Prostate gland (tissue), 2 donors: ENCODE data around the gene OR10X1. TPM values are rescaled to one million over a fixed set of nuclear protein-coding genes. Genes with fewer than 3 reads are reported as not detected.

Experiments used
- DNase-seq: peaks from one replicate; pipeline ENCODE4 v3.0.0-alpha.2; 2019; ENCODE audit warnings: low spot score
- H3K27ac ChIP-seq, 2 donors: fragments of 200-600 bp; sonication (generic); 2 replicates each; pipeline ENCODE4 v1.5.1; 2017 to 2019
- H3K27me3 ChIP-seq: fragments of 200-600 bp; sonication (generic); replicated peaks from 2 replicates; pipeline ENCODE4 v1.5.1; 2019; ENCODE audit not compliant: insufficient read depth
- H3K36me3 ChIP-seq, 2 donors: fragments of 200-600 bp; sonication (generic); 1 replicate in 1 of 2; 2 replicates in 1 of 2; pipeline versions ENCODE4 v1.5.1 to v1.8.1; 2017 to 2019
- H3K4me1 ChIP-seq: fragments of 200-600 bp; sonication (generic); replicated peaks from 2 replicates; pipeline ENCODE4 v1.5.1; 2019
- H3K4me3 ChIP-seq, 2 donors: fragments of 200-600 bp; sonication (generic); 2 replicates each; pipeline ENCODE4 v1.5.1; 2017 to 2019
- H3K9me3 ChIP-seq: fragments of 200-600 bp; sonication (generic); 2 replicates; pipeline ENCODE4 v1.5.1; 2017
- CTCF ChIP-seq, 4 experiments: fragments of 200-600 bp in 2 of 4; fragments of 450-650 bp in 2 of 4; sonication (generic) in 2 of 4; IDR thresholded peaks; 1 replicate in 3 of 4; 2 replicates in 1 of 4; pipeline ENCODE4 v1.5.1; 2016 to 2019; ENCODE audit warnings: antibody characterized with exemption in 4 of 4, mild to moderate bottlenecking in 2 of 4, moderate library complexity in 2 of 4
- POLR2A ChIP-seq: fragments of 450-650 bp; IDR thresholded peaks from one replicate; pipeline ENCODE4 v1.6.1; 2016; ENCODE audit warnings: antibody characterized with exemption, mild to moderate bottlenecking
- POLR2AphosphoS5 ChIP-seq: sonication (generic); formaldehyde crosslinking; IDR thresholded peaks from one replicate; pipeline ENCODE4 v1.6.1; 2017; ENCODE audit warnings: antibody characterized with exemption
- WGBS: methylation state at CpG from one replicate; pipeline ENCODE4 v1.1.5; 2018; 5-methylcytosine and 5-hydroxymethylcytosine counted together
- intact Hi-C: fragments of 100-400 bp; cut with DNase I; formaldehyde crosslinking; loops from one replicate; pipeline ENCODE4 v1.14.2; 2022
- total RNA-seq, 2 donors: library from RNA; depleted of rRNA; stranded (reverse); fragments of >200 nt; gene quantifications; one replicate each; pipeline ENCODE4 v1.1.0, GENCODE V29; 2016

OR10X1 gene
- total RNA-seq, 2 donors from 2014 or later = not detected

DNA sequence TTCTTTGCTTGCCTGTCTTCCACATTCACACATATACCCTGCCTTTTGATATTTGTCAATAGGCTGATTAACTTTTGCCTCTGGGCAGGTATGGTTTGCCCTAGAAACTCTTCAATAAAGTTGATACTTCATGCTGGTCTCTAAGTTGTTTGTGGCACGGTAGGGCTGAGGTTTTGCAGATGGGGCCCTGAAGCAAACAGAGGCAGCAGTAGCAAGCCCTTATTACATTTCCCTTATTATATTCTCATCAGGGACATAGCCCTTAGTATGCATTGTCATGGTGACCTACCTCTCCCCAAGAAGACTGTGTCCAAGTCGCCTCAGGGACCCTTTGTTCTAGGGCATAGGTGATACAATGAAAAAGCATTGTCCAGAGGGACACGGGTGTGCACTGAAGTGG is 9.2 kb downstream of the OR10X1 start, which contains the start of gene OR6P1:
TSS of gene OR6P1 (minus strand) at position 101 of the 400 bp plus-strand sequence. CDS start 6,976 bp downstream, outside the sequence.
- intact Hi-C loops = no loop called here
- no peak for DNase-seq
- Histone ChIP-seq H3K27ac (no peak within 1 kb of the TSS), H3K27me3 (no peaks in the 10 kb centered on the region), H3K4me3 (no peak within 1 kb of the TSS), H3K4me1 (no peaks in the 10 kb centered on the region), H3K9me3 (no peaks in the 10 kb centered on the region), H3K36me3 (no peaks in the 10 kb centered on the region)
- WGBS = 78% methylated on average over 3 of the region's 3 CpGs
- no peak for TF ChIP-seq POLR2A
- TF ChIP-seq CTCF (IDR thresholded peaks at IDR 0.05) = no peak

GRCh38 chr1:158564608-158565007 is 15.1 kb downstream of the OR10X1 start:
- WGBS = 67% methylated on average over 2 of the region's 2 CpGs

GRCh38 chr1:158563853-158564252 is 15.8 kb downstream of the OR10X1 start:
- Histone ChIP-seq H3K4me3 (no peak overlapping the region), H3K27me3 (no peaks in the 10 kb centered on the region), H3K4me1 (no peaks in the 10 kb centered on the region), H3K9me3 (no peaks in the 10 kb centered on the region), H3K27ac (no peak overlapping the region), H3K36me3 (no peaks in the 10 kb centered on the region)
- no peak for DNase-seq
- intact Hi-C loops = no loop called here
- TF ChIP-seq CTCF (IDR thresholded peaks at IDR 0.05) (no peak), POLR2A (no peak), POLR2AphosphoS5 (no peak)
- 85% methylated on average over 2 of the region's 2 CpGs for WGBS

More at GRCh38 chr1:158564608-158565007, 15.1 kb downstream of the OR10X1 start:
- H3K36me3 ChIP-seq = no peaks in the 10 kb centered on the region
- TF ChIP-seq CTCF (IDR thresholded peaks at IDR 0.05) (no peak), POLR2A (no peak), POLR2AphosphoS5 (no peak)
- no peak overlapping the region for H3K4me3 ChIP-seq
- no peaks in the 10 kb centered on the region for H3K4me1 ChIP-seq
- no peaks in the 10 kb centered on the region for H3K27me3 ChIP-seq
- intact Hi-C loops = no loop called here
- H3K27ac ChIP-seq = no peak overlapping the region
- no peaks in the 10 kb centered on the region for H3K9me3 ChIP-seq
- DNase-seq = no peak

- Histone ChIP-seq H3K9me3 (no peaks in the 10 kb centered on the region), H3K4me3 (no peak overlapping the region), H3K4me1 (no peaks in the 10 kb centered on the region), H3K36me3 (no peaks in the 10 kb centered on the region), H3K27ac (no peak overlapping the region), H3K27me3 (no peaks in the 10 kb centered on the region)
- no peak for DNase-seq
- no peak for TF ChIP-seq POLR2AphosphoS5
- TF ChIP-seq CTCF (IDR thresholded peaks at IDR 0.05) = no peak
- TF ChIP-seq POLR2A = no peak
- intact Hi-C loops = no loop called here
- 87% methylated on average over 1 of the region's 1 CpG for WGBS
Observed at GRCh38 chr1:158559696-158560095, 20.0 kb downstream of the OR10X1 start.

DNA sequence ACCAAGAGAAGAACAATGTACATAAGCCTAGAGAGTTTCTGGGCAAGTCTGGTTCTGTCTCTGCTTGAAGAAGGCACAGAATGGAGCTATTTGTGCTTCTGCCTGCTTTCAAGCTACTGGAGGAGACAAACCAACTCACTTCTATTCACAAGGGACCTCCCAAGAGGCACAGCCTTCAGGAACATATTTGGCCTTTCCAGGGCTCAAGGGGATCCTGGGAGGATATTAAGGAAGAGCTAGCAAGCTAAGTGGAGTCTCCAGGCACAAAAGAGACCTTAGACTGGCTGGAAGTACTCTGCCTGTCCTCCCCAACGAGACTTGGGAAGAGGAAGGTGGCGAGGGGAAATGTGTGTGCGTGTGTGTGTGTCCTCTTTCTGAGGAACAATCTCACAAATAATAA is 25.3 kb downstream of the OR10X1 start, which contains the start of gene OR6Y1:
TSS of gene OR6Y1 (minus strand) at position 54 of the 400 bp plus-strand sequence. CDS start 6,300 bp downstream, outside the sequence.
- TF ChIP-seq CTCF (IDR thresholded peaks at IDR 0.05) = no peak
- TF ChIP-seq POLR2A = no peak
- TF ChIP-seq POLR2AphosphoS5 = no peak
- intact Hi-C loops = no loop called here
- no peaks in the 10 kb centered on the region for H3K36me3 ChIP-seq
- H3K4me1 ChIP-seq = no peaks in the 10 kb centered on the region
- 81% methylated on average over 3 of the region's 3 CpGs for WGBS
- no peaks in the 10 kb centered on the region for H3K9me3 ChIP-seq
- H3K27ac ChIP-seq = no peak within 1 kb of the TSS
- no peaks in the 10 kb centered on the region for H3K27me3 ChIP-seq
- no peak for DNase-seq
- no peak within 1 kb of the TSS for H3K4me3 ChIP-seq
